HEK293 (cell line): ENCODE data around the gene APOBEC3A.
"Not testable (repeated sequence)": the region's sequence is repeated elsewhere in the genome, so short reads cannot be mapped to it uniquely, and the experiment has no call there.

Source experiments
- CTCF ChIA-PET: fragments of 350-600 bp; formaldehyde crosslinking; extraction: SDS; loops from one replicate; lab custom pipeline; 2021; ENCODE audit warnings: antibody characterized with exemption; lab: Yijun Ruan, JAX
- POLR2A ChIA-PET: fragments of 300-600 bp; formaldehyde crosslinking; extraction: SDS; loops from one replicate; lab custom pipeline; 2020; ENCODE audit warnings: antibody characterized with exemption, inconsistent platforms; lab: Yijun Ruan, JAX
- H3K27ac ChIP-seq: fragments of 200-500 bp; sonication (Bioruptor generic); 2 replicates; pipeline ENCODE4 v1.5.1; 2014; ENCODE audit warnings: low read depth, low read length, control low read depth, inconsistent platforms; ENCODE audit errors: extremely low read depth
- H3K36me3 ChIP-seq, 2 experiments: fragments of 200-500 bp in 1 of 2; sonication (Bioruptor generic) in 1 of 2; 1 replicate in 1 of 2; 2 replicates in 1 of 2; pipeline ENCODE4 v1.5.1; 2014 to 2017; ENCODE audit warnings: inconsistent platforms in 2 of 2, low read length in 2 of 2; ENCODE audit not compliant: control insufficient read depth in 2 of 2, insufficient read depth in 1 of 2
- H3K4me1 ChIP-seq: fragments of 200-500 bp; sonication (Bioruptor generic); 2 replicates; pipeline ENCODE4 v1.5.1; 2014; ENCODE audit warnings: mild to moderate bottlenecking, low read length, inconsistent platforms; ENCODE audit not compliant: control insufficient read depth, insufficient read depth
- H3K4me3 ChIP-seq: 2 replicates; pipeline ENCODE4 v1.5.1; 2011; ENCODE audit warnings: low read depth, mild to moderate bottlenecking, control low read depth, low read length, moderate library complexity
- H3K9me3 ChIP-seq: fragments of 200-500 bp; sonication (Bioruptor generic); 2 replicates; pipeline ENCODE4 v1.5.1; 2014; ENCODE audit warnings: low read depth, low read length, inconsistent platforms; ENCODE audit not compliant: control insufficient read depth, insufficient read depth
- GFI1B ChIP-seq: fragments of 450-650 bp; formaldehyde crosslinking; IDR thresholded peaks from 2 replicates; pipeline ENCODE4 v1.5.1; 2016; ENCODE audit warnings: missing biosample characterization, missing genetic modification characterization
- GLIS1 ChIP-seq: fragments of 450-650 bp; formaldehyde crosslinking; IDR thresholded peaks from 2 replicates; pipeline ENCODE4 v1.5.1; 2016; ENCODE audit warnings: missing biosample characterization, missing genetic modification characterization
- GLIS2 ChIP-seq: fragments of 450-650 bp; formaldehyde crosslinking; IDR thresholded peaks from 2 replicates; pipeline ENCODE4 v1.5.1; 2016; ENCODE audit warnings: missing biosample characterization, missing genetic modification characterization
- KLF1 ChIP-seq: fragments of 450-650 bp; formaldehyde crosslinking; IDR thresholded peaks from 2 replicates; pipeline ENCODE4 v1.5.1; 2016; ENCODE audit warnings: missing biosample characterization, missing genetic modification characterization
- KLF17 ChIP-seq: fragments of 450-650 bp; formaldehyde crosslinking; IDR thresholded peaks from 2 replicates; pipeline ENCODE4 v1.5.1; 2016; ENCODE audit warnings: missing biosample characterization, missing genetic modification characterization
- PRDM10 ChIP-seq: fragments of 450-650 bp; formaldehyde crosslinking; IDR thresholded peaks from 2 replicates; pipeline ENCODE4 v1.5.1; 2016; ENCODE audit warnings: missing biosample characterization, missing genetic modification characterization
- PRDM4 ChIP-seq: fragments of 450-650 bp; formaldehyde crosslinking; IDR thresholded peaks from 2 replicates; pipeline ENCODE4 v1.5.1; 2017; ENCODE audit warnings: missing biosample characterization, missing genetic modification characterization
- SCRT1 ChIP-seq: fragments of 450-650 bp; formaldehyde crosslinking; IDR thresholded peaks from 2 replicates; pipeline ENCODE4 v1.5.1; 2016; ENCODE audit warnings: missing biosample characterization, missing genetic modification characterization, borderline replicate concordance
- SP2 ChIP-seq: fragments of 450-650 bp; formaldehyde crosslinking; IDR thresholded peaks from 2 replicates; pipeline ENCODE4 v1.5.1; 2016; ENCODE audit warnings: missing biosample characterization, missing genetic modification characterization
- ZBTB17 ChIP-seq: fragments of 450-650 bp; formaldehyde crosslinking; IDR thresholded peaks from 2 replicates; pipeline ENCODE4 v1.5.1; 2016; ENCODE audit warnings: missing biosample characterization, missing genetic modification characterization
- ZBTB20 ChIP-seq: fragments of 450-650 bp; formaldehyde crosslinking; IDR thresholded peaks from 2 replicates; pipeline ENCODE4 v1.5.1; 2016; ENCODE audit warnings: missing biosample characterization, missing genetic modification characterization
- ZIC2 ChIP-seq: fragments of 450-650 bp; formaldehyde crosslinking; IDR thresholded peaks from 2 replicates; pipeline ENCODE4 v1.5.1; 2016; ENCODE audit warnings: missing biosample characterization, missing genetic modification characterization
- ZNF121 ChIP-seq: fragments of 450-650 bp; formaldehyde crosslinking; IDR thresholded peaks from 2 replicates; pipeline ENCODE4 v1.5.1; 2016; ENCODE audit warnings: missing biosample characterization, missing genetic modification characterization
- ZNF302 ChIP-seq: fragments of 450-650 bp; formaldehyde crosslinking; IDR thresholded peaks from 2 replicates; pipeline ENCODE4 v1.5.1; 2016; ENCODE audit warnings: missing biosample characterization, missing genetic modification characterization, low read depth
- ZNF341 ChIP-seq: fragments of 450-650 bp; formaldehyde crosslinking; IDR thresholded peaks from 2 replicates; pipeline ENCODE4; 2016; ENCODE audit warnings: low read depth, missing biosample characterization, missing genetic modification characterization
- ZNF350 ChIP-seq: fragments of 450-650 bp; formaldehyde crosslinking; IDR thresholded peaks from 2 replicates; pipeline ENCODE4 v1.5.0; 2017; ENCODE audit warnings: missing biosample characterization, mild to moderate bottlenecking, missing genetic modification characterization
- ZNF398 ChIP-seq: fragments of 450-650 bp; formaldehyde crosslinking; IDR thresholded peaks from 2 replicates; pipeline ENCODE4 v1.5.1; 2017; ENCODE audit warnings: missing biosample characterization, missing genetic modification characterization
- ZNF473 ChIP-seq: fragments of 450-650 bp; formaldehyde crosslinking; IDR thresholded peaks from 2 replicates; pipeline ENCODE4 v1.5.1; 2017; ENCODE audit warnings: missing biosample characterization, missing genetic modification characterization
- ZNF514 ChIP-seq: fragments of 450-650 bp; formaldehyde crosslinking; IDR thresholded peaks from 2 replicates; pipeline ENCODE4 v1.5.1; 2016; ENCODE audit warnings: missing biosample characterization, missing genetic modification characterization
- ZNF629 ChIP-seq: fragments of 450-650 bp; formaldehyde crosslinking; IDR thresholded peaks from 2 replicates; pipeline ENCODE4 v1.5.1; 2017; ENCODE audit warnings: missing biosample characterization, missing genetic modification characterization
- ZNF704 ChIP-seq: fragments of 450-650 bp; formaldehyde crosslinking; IDR thresholded peaks from 2 replicates; pipeline ENCODE4 v1.5.1; 2016; ENCODE audit warnings: missing biosample characterization, missing genetic modification characterization
- ZSCAN4 ChIP-seq: fragments of 450-650 bp; formaldehyde crosslinking; IDR thresholded peaks from 2 replicates; pipeline ENCODE4 v1.5.1; 2017; ENCODE audit warnings: missing biosample characterization, missing genetic modification characterization

The APOBEC3A gene

GRCh38 chr22:38992871-38993371 lies 35.5 kb downstream of the APOBEC3A start:
- H3K4me1 ChIP-seq, H3K36me3 ChIP-seq, H3K9me3 ChIP-seq, H3K4me3 ChIP-seq: not testable (repeated sequence)
- H3K27ac ChIP-seq = 0 out of 2 replicates have a peak overlapping the region, but pooled peaks have one; percentile 22
- ChIA-PET CTCF (interaction anchor here (1.6 kb wide), 1 partner anchor 123 kb away, joined by 4 read pairs; no protein-coding TSS in a partner anchor), POLR2A (interaction anchor here (1.8 kb wide), 1 partner anchor 11 kb away, joined by 5 read pairs; the partner anchor contains the start of gene APOBEC3B)
- TF ChIP-seq ZBTB17 (tag by site-specific recombination) (peak; percentile 32; the same call in 1 of the 2 replicates), ZIC2 (peak; percentile 75), GLIS2 (tag by site-specific recombination) (peak; percentile 44), SP2 (tag by site-specific recombination) (peak; percentile 50; the same call in 1 of the 2 replicates), PRDM10 (tag by site-specific recombination) (peak; percentile 39; the same call in 1 of the 2 replicates), ZBTB20 (tag by site-specific recombination) (peak; percentile 78), ZNF341 (tag by site-specific recombination) (0 out of 2 replicates have a peak, but pooled peaks have one; percentile 34), GLIS1 (tag by site-specific recombination) (peak; percentile 93), KLF1 (tag by site-specific recombination) (0 out of 2 replicates have a peak, but pooled peaks have one; percentile 9), ZNF398 (tag by site-specific recombination) (peak; percentile 71)

GRCh38 chr22:38996105-38996504 lies 38.7 kb downstream of the APOBEC3A start:
- Histone ChIP-seq H3K27ac (no peak overlapping the region), H3K36me3 (no peaks in the 10 kb centered on the region), H3K4me3 (no peak overlapping the region), H3K4me1 (no peaks in the 10 kb centered on the region), H3K9me3 (no peaks in the 10 kb centered on the region)
- POLR2A ChIA-PET = no interaction called here
- CTCF ChIA-PET = interaction anchor here (1.0 to 2.0 kb wide), 4 partner anchors 7 to 230 kb away, joined by 3 to 7 read pairs (median 4); no protein-coding TSS in a partner anchor
- TF ChIP-seq ZNF473 (tag by site-specific recombination) (no peak), GFI1B (no peak), KLF17 (tag by site-specific recombination) (no peak), PRDM4 (tag by site-specific recombination) (no peak), ZNF514 (no peak), ZNF350 (tag by site-specific recombination) (no peak), SP2 (tag by site-specific recombination) (no peak), GLIS2 (tag by site-specific recombination) (no peak), KLF1 (tag by site-specific recombination) (no peak), ZNF629 (tag by site-specific recombination) (no peak), ZNF121 (tag by site-specific recombination) (no peak), ZNF302 (no peak), ZNF704 (no peak), ZSCAN4 (tag by site-specific recombination) (no peak), SCRT1 (tag by site-specific recombination) (no peak)
